HCT116 (cell line): ENCODE results near the gene ACAP3.

Source experiments
- CBX3 ChIP-seq: IDR thresholded peaks from 2 replicates; pipeline ENCODE4 v1.6.1; 2012; ENCODE audit warnings: low read depth
- CTCF ChIP-seq, 3 experiments: fragments of 200-600 bp in 1 of 3; sonication (generic) in 1 of 3; IDR thresholded peaks in 2 of 3; conservative IDR thresholded peaks in 1 of 3; 2 replicates each; pipeline ENCODE4 v1.5.1; 2012 to 2017; ENCODE audit warnings: low read depth in 2 of 3, low read length in 2 of 3, antibody characterized with exemption in 1 of 3, borderline replicate concordance in 1 of 3, control low read depth in 1 of 3, mild to moderate bottlenecking in 1 of 3, mixed read lengths in 1 of 3, mixed run types in 1 of 3, moderate library complexity in 1 of 3; ENCODE audit not compliant: insufficient read depth in 1 of 3
- EZH2 ChIP-seq: fragments of 200-600 bp; sonication (generic); IDR thresholded peaks from 2 replicates; pipeline ENCODE4 v1.6.1; 2017; ENCODE audit warnings: antibody characterized with exemption, mixed run types
- FOSL1 ChIP-seq: IDR thresholded peaks from 2 replicates; pipeline ENCODE4 v1.6.1; 2012; ENCODE audit warnings: low read depth
- JUND ChIP-seq: IDR thresholded peaks from 2 replicates; pipeline ENCODE4 v1.6.1; 2012
- POLR2A ChIP-seq: IDR thresholded peaks from 2 replicates; pipeline ENCODE4 v1.7.0; 2011; ENCODE audit warnings: borderline replicate concordance; ENCODE audit not compliant: insufficient read depth, insufficient read length; ENCODE audit errors: extremely low read depth
- POLR2AphosphoS5 ChIP-seq: IDR thresholded peaks from 2 replicates; pipeline ENCODE4 v1.6.1; 2011; ENCODE audit warnings: mild to moderate bottlenecking, low read depth, low read length, moderate library complexity
- SIN3A ChIP-seq: IDR thresholded peaks from 2 replicates; pipeline ENCODE4 v1.6.1; 2012; ENCODE audit warnings: low read depth
- SP1 ChIP-seq: IDR thresholded peaks from 2 replicates; pipeline ENCODE4 v1.6.1; 2012; ENCODE audit warnings: low read depth
- TCF7L2 ChIP-seq: IDR thresholded peaks from 2 replicates; pipeline ENCODE4 v1.7.0; 2011; ENCODE audit warnings: borderline replicate concordance, inconsistent platforms; ENCODE audit not compliant: insufficient read depth, insufficient read length; ENCODE audit errors: extremely low read depth
- YY1 ChIP-seq: IDR thresholded peaks from 2 replicates; pipeline ENCODE4 v1.6.1; 2011; ENCODE audit warnings: low read length, low read depth, moderate library complexity, mild to moderate bottlenecking; ENCODE audit not compliant: insufficient replicate concordance; ENCODE audit errors: extremely low read depth
- TF ChIP-seq, protein P1 (sequence below): IDR thresholded peaks from 2 replicates; pipeline ENCODE4 v1.6.1; 2012; ENCODE audit warnings: low read depth
- TF ChIP-seq, protein P2 (sequence below): IDR thresholded peaks from 2 replicates; pipeline ENCODE4 v1.6.1; 2012

GRCh38 chr1:1346501-1346890 is 38.8 kb upstream of the ACAP3 start:
- no peak for TF ChIP-seq EZH2
- TF ChIP-seq, protein P1, sequence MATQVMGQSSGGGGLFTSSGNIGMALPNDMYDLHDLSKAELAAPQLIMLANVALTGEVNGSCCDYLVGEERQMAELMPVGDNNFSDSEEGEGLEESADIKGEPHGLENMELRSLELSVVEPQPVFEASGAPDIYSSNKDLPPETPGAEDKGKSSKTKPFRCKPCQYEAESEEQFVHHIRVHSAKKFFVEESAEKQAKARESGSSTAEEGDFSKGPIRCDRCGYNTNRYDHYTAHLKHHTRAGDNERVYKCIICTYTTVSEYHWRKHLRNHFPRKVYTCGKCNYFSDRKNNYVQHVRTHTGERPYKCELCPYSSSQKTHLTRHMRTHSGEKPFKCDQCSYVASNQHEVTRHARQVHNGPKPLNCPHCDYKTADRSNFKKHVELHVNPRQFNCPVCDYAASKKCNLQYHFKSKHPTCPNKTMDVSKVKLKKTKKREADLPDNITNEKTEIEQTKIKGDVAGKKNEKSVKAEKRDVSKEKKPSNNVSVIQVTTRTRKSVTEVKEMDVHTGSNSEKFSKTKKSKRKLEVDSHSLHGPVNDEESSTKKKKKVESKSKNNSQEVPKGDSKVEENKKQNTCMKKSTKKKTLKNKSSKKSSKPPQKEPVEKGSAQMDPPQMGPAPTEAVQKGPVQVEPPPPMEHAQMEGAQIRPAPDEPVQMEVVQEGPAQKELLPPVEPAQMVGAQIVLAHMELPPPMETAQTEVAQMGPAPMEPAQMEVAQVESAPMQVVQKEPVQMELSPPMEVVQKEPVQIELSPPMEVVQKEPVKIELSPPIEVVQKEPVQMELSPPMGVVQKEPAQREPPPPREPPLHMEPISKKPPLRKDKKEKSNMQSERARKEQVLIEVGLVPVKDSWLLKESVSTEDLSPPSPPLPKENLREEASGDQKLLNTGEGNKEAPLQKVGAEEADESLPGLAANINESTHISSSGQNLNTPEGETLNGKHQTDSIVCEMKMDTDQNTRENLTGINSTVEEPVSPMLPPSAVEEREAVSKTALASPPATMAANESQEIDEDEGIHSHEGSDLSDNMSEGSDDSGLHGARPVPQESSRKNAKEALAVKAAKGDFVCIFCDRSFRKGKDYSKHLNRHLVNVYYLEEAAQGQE: no peak
- no peak for TF ChIP-seq CTCF (IDR thresholded peaks at IDR 0.05 in 2 of 3, conservative IDR thresholded peaks at IDR 0.05 in 1 of 3; ENCODE audit: borderline replicate concordance in 1 of 3, insufficient read depth in 1 of 3, low read depth in 2 of 3, low read length in 2 of 3)
- no peak for TF ChIP-seq SP1
- TF ChIP-seq POLR2AphosphoS5: no peak
- no peak for TF ChIP-seq TCF7L2
- no peak for TF ChIP-seq CBX3
- no peak for TF ChIP-seq YY1
- TF ChIP-seq JUND: no peak
- TF ChIP-seq, protein P2, sequence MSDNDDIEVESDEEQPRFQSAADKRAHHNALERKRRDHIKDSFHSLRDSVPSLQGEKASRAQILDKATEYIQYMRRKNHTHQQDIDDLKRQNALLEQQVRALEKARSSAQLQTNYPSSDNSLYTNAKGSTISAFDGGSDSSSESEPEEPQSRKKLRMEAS: no peak
- no peak for TF ChIP-seq SIN3A
- TF ChIP-seq FOSL1: no peak
- TF ChIP-seq POLR2A: no peak
